Amniotic epithelial cell (primary cell): Measurements from ENCODE around the gene STIM1.
"Not testable (repeated sequence)": the region's sequence is repeated elsewhere in the genome, so short reads cannot be mapped to it uniquely, and the experiment has no call there.

Experiments
- DNase-seq: peaks from one replicate; pipeline ENCODE4 v3.0.0-alpha.2; 2010; ENCODE audit warnings: low read depth

STIM1 gene

DNA sequence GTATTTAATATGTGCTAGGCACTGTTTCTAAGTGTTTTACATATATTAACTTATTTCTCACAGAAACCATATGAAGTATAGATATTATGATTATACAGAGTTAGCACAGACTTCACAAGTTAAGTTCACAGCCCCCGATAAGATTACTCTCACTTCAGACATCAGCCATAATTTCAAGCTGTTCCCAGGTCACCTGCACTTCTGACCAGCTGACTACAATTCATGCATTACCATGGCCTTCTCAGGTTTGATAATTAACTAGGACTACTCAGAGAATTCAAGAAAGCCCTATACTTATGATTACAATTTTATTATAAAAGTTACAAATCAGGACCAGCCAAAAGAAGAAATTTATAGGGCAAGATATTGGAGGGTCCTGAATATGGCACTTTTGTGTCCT, 170.9 kb downstream of the STIM1 start:
- DNase-seq: no peak

- DNase-seq: no peak
These were observed 172.3 kb downstream of the STIM1 start for GRCh38 chr11:4027746-4028145.

DNA sequence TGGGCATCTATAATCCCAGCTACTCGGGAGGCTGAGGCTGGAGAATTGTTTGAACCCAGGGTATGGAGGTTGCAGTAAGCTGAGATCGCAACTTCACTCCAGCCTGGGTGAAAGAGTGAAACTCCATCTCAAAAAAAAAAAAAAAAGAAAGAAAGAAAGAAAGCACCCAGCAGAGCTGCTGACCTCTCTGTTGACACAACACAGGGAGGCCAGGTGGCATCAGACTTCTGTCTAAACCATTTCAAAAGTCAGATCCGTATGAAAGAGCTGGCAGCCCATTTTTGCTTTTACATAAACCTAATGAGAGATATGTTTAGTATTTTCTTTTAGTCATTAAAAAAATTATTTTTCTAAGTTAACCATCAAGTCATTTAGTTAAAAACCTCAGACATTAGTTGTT, 174.7 kb downstream of the STIM1 start:
- DNase-seq: no peak

GRCh38 chr11:4032097-4032496, 176.6 kb downstream of the STIM1 start:
- no peak for DNase-seq

DNA sequence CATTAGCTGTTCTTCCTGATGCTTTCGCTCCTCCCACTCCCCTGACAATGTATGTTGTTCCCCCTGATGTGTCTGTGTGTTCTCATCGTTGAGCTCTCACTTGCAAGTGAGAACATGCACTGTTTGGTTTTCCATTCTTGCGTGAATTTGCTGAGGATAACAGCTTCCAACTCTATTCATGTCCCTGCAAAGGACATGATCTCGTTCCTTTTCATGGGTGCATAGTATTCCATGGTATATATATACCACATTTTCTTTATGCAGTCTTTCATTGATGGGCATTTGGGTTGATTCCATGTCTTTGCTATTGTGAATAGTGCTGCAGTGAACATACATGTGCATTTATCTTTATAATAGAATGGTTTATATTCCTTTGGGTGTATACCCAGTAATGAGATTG, 180.5 kb downstream of the STIM1 start:
- no peak for DNase-seq

GRCh38 chr11:4039011-4039410, 183.5 kb downstream of the STIM1 start:
- peak; percentile 73 for DNase-seq

DNA sequence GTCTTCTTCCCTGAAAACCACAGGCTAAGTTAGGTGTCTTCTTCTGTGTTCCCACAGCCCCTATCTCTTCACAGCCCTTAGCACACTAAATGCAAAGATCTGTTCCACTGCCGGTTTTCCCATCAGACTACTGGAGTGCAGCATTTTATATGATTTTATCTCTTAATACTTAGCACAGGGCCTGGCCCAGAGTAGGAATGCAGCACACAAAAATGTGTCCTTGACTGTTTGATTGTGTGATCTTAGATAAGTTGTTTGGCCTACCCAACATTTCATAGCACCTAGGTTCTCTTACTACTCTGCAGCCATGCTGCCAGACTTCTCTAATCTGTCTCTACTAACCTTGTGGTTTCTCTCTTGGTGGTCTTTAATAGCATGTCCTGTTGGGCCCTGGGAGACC, 185.0 kb downstream of the STIM1 start:
- peak; percentile 15 for DNase-seq

GRCh38 chr11:4041731-4042391, 186.4 kb downstream of the STIM1 start:
- DNase-seq: no peak

- DNase-seq: no peak
These were observed 189.6 kb downstream of the STIM1 start for GRCh38 chr11:4044976-4045646.

DNA sequence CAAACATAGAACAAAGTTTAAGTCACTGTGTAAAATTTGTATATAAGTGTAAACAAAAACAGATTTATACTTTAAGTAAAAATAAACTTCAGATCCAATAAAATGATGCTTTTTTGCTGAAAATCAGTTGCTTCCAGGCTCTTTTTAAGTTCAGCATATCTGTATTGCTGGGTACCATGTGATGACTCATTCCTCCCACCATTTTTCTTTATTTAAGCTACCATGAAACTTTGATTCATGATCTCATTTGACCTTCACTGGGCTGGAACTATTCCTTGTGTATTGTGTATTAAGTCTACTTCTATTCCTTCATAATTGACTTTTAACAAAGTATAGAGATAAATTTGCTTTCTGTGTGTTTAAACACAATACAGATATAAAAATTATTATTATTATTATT, 192.9 kb downstream of the STIM1 start:
- DNase-seq: peak; percentile 33

GRCh38 chr11:4049006-4049405, 193.5 kb downstream of the STIM1 start:
- peak; percentile 47 for DNase-seq

DNA sequence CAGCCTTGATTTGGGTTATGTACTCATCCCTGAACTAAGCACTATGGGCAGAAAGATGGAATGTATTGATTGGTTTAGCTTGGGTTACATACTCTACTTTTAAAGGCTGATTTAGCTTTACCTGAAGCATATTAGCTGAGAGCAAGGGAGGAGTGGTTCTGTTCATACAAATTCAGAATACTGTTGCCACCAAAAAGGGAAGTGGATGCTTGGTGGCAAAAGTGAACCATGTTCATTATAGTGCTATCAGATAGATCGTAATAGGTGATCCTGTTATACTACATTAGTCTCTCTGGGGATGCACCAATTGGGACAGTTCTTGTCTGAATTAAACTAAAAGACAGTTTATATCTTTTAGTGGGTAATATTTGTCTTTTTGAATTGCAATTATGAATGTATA, 194.7 kb downstream of the STIM1 start:
- DNase-seq: no peak

DNA sequence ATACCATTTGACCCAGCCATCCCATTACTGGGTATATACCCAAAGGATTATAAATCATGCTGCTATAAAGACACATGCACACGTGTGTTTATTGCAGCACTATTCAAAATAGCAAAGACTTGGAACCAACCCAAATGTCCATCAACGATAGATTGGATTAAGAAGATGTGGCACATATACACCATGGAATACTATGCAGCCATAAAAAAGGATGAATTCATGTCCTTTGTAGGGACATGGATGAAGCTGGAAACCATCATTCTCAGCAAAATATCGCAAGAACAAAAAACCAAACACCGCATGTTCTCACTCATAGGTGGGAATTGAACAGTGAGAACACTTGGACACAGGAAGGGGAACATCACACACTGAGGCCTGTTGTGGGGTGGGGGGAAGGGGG, 197.7 kb downstream of the STIM1 start:
- not testable (repeated sequence) for DNase-seq

DNA sequence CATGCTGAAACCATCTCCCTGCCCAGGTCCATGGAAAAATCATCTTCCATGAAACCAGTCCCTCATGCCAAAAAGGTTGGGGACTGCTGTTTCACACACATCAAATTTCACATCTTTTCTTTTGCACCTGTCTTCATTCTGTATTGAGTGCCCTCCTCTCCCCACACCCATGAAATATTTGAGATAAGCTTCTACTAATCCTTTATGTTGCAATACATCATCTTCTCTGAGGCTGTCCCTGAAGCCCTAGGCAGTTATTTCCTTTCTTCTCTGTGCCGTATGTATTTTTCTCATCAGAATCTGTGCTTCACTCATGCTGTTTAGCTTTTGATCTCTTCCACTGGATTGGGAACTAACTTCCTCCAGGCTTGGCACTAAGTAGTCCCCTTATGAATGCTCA, 199.2 kb downstream of the STIM1 start:
- peak; percentile 35 for DNase-seq

- DNase-seq: no peak
These were observed 204.0 kb downstream of the STIM1 start for GRCh38 chr11:4059424-4059823.

DNA sequence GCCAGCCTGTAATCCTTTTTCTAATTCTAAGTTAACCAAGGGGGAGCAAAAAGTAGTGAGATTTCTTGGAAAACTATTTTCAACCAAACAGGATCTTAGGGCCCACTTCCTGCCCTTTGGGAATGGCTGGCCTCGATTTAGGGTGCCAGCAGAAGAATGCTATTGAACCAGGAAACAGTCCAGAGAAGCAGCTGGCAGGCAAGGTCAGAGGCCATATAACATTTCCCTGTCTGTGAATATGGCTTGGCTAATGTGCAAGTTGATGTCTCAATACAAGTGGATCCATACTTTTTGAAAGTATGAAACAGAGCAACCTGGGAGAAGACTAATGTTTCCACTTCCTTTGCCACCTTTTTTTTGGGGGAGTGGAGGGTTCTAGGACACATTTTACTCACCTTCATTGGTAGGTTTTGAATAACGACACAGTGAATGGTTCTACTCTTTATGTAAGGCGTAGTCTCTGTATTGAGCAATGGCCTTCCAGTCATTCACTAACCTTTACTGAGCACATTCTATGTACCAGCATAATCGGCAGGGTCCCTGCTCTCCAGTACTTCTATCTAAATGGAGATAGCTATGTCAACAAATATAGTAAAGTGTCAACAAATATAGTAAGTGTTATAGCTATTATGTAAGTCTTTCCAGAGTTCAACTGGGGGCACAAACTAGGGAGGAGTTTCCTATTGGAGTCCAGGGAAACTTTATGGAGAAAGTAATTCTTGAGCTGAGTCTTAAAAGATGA, 204.9 kb downstream of the STIM1 start:
- no peak for DNase-seq

DNA sequence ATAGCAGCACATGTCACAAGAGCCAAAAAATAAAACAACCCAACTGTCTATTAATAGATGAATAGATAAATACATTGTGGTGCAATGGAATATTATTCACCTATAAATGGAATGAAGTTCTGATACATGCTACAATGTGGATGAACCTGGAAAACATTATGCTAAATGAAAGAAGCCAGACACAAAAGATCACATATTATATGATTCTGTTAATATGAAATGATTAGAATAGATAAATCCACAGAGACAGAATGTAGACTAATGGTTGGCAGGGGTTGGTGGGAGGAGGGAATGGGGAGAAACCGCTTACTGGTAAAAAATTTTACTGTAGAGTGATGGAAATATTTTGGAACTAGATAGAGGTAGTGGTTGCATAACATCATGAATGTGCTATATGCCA, 206.2 kb downstream of the STIM1 start:
- no peak for DNase-seq

- no peak for DNase-seq
These were observed 207.9 kb downstream of the STIM1 start for GRCh38 chr11:4063348-4063747.

- no peak for DNase-seq
These were observed 209.0 kb downstream of the STIM1 start for GRCh38 chr11:4064278-4064955.

GRCh38 chr11:4065086-4065485, 209.6 kb downstream of the STIM1 start:
- no peak for DNase-seq

GRCh38 chr11:4065601-4066377, 210.3 kb downstream of the STIM1 start:
- no peak for DNase-seq

- DNase-seq: no peak
These were observed 211.4 kb downstream of the STIM1 start for GRCh38 chr11:4066910-4067309.
